HG03196 (cell line): Measurements from ENCODE around the gene PCDHGA4.
"Not testable (repeated sequence)": the region's sequence is repeated elsewhere in the genome, so short reads cannot be mapped to it uniquely, and the experiment has no call there.

ENCODE experiments used
- ATAC-seq: cut with Tn5 transposase; IDR thresholded peaks from one replicate; pipeline ENCODE4 v1.9.1; 2021; ENCODE audit not compliant: unreplicated experiment

The PCDHGA4 gene

DNA sequence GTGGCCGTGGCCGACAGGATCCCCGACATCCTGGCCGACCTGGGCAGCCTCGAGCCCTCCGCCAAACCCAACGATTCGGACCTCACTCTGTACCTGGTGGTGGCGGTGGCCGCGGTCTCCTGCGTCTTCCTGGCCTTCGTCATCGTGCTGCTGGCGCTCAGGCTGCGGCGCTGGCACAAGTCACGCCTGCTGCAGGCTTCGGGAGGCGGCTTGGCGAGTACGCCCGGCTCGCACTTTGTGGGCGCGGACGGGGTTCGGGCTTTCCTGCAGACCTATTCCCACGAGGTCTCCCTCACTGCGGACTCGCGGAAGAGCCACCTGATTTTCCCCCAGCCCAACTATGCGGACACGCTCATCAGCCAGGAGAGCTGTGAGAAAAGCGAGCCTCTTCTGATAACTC lies 8.8 kb upstream of the PCDHGA4 start:
- ATAC-seq: not testable (repeated sequence)

GRCh38 chr5:141349917-141350619 lies 4.8 kb upstream of the PCDHGA4 start, which contains the start of gene PCDHGB1:
PCDHGB1 (plus strand) TSS chr5:141350099; CDS start chr5:141350261, 162 bp downstream.
- no peak for ATAC-seq

GRCh38 chr5:141351591-141351990 lies 3.2 kb upstream of the PCDHGA4 start:
- no peak for ATAC-seq

DNA sequence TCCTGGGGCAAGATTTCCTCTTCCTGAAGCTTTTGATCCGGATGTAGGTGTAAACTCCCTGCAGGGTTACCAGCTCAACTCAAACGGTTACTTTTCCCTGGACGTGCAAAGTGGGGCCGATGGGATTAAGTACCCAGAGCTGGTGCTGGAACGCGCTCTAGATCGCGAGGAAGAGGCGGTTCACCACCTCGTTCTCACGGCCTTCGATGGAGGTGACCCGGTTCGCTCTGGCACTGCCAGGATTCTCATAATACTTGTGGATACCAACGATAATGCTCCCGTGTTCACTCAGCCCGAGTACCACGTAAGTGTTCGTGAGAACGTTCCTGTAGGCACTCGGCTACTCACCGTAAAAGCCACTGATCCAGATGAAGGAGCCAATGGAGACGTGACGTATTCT lies 820 bp downstream of the PCDHGA4 start:
- ATAC-seq: no peak

- no peak for ATAC-seq
These were observed 1.3 kb downstream of the PCDHGA4 start for GRCh38 chr5:141356133-141356532.

DNA sequence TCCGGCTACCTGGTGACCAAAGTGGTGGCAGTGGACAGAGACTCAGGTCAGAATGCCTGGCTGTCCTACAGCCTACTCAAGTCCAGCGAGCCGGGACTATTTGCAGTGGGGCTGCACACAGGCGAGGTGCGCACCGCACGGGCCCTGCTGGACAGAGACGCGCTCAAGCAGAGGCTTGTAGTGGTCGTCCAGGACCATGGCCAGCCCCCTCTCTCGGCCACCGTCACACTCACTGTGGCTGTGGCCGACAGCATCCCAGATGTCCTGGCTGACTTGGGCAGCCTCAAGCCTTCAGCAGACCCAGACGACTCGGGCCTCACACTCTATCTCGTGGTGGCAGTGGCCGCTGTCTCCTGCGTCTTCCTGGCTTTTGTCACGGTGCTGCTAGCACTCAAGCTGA lies 2.1 kb downstream of the PCDHGA4 start:
- no peak for ATAC-seq

- peak; percentile 63 for ATAC-seq
These were observed 5.1 kb downstream of the PCDHGA4 start, which contains the start of gene PCDHGB2 for GRCh38 chr5:141359790-141360426. PCDHGB2 (plus strand) TSS chr5:141359994; CDS start chr5:141360136, 142 bp downstream.

DNA sequence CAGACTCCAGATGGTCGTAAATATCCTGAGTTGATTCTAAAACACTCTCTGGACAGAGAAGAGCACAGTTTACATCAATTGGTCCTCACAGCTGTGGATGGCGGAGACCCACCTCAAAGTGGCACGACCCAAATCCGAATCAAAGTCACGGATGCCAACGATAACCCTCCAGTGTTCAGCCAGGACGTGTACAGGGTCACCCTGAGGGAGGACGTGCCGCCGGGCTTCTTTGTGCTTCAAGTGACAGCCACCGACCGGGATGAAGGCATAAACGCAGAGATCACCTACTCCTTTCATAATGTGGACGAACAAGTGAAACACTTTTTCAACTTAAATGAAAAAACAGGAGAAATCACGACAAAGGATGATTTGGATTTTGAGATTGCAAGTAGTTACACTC lies 5.9 kb downstream of the PCDHGA4 start:
- no peak for ATAC-seq

DNA sequence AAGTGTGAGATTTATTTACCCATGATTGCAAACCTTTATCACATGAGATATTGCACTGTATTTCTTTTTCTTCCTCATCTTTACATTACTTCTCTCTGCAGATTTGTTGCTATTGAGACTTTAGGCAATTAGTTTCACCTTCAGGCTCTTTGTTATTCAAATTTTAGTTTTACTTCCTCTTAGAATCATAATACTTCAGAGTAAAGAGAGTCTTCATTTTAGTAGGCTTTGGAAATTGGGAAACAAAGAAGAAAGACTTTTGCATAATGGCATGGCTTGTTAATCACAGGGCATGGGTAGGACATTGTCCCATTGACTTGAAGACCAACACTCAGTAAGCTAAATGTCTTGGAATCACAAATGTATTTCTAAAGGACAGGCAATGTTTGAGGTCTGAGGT lies 7.9 kb downstream of the PCDHGA4 start:
- ATAC-seq: no peak

DNA sequence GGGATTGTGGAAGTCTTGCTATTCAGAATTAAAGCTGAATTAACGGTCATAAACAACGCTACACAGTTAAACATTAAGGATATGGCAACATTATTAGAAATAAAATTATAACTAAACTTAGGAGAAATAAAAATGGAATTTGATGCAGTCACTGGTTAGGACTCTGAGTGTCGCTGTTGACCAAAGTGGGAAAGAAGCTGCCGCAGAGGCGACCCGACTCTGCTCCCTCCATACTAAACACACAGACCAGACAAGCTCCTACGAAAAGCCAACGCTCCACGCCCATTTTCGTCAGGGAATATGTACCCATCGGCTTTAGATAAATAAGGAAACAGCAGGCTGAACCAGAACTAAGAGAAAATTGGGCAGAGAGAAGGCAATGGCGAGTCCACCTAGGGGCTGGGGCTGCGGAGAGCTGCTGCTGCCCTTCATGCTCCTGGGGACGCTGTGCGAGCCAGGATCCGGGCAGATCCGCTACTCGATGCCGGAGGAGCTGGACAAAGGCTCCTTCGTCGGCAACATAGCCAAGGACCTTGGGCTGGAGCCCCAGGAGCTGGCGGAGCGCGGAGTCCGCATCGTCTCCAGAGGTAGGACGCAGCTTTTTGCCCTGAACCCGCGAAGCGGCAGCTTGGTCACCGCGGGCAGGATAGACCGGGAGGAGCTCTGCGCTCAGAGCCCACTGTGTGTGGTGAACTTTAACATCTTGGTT lies 9.3 kb downstream of the PCDHGA4 start, which contains the start of gene PCDHGA5:
PCDHGA5 (plus strand) TSS at position 211 of the 709 bp plus-strand sequence; CDS start at position 380, 169 bp downstream.
- no peak for ATAC-seq

DNA sequence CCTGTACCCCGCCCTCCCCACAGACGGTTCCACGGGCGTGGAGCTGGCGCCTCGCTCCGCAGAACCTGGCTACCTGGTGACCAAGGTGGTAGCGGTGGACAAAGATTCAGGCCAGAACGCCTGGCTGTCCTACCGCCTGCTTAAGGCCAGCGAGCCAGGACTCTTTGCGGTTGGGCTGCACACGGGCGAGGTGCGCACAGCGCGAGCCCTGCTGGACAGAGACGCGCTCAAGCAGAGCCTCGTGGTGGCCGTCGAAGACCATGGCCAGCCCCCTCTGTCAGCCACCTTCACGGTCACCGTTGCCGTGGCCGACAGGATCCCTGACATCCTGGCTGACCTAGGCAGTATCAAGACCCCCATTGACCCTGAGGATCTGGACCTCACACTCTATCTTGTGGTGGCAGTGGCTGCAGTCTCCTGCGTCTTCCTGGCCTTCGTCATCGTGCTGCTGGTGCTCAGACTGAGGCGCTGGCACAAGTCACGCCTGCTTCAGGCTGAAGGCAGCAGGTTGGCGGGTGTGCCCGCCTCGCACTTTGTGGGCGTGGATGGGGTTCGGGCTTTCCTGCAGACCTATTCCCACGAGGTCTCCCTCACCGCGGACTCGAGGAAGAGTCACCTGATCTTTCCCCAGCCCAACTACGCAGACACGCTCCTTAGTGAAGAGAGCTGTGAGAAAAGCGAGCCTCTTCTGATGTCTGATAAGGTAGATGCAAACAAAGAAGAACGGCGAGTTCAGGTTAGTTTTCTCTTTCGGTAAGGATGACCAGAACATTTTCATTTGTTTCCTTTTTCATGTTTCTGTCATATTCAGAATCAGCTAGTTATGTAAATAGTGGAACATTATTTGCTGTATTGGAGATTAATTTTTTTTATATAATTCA lies 11.4 kb downstream of the PCDHGA4 start:
- ATAC-seq: no peak

- ATAC-seq: peak; percentile 69
These were observed 15.4 kb downstream of the PCDHGA4 start, which contains the start of gene PCDHGB3 for GRCh38 chr5:141369994-141370848. PCDHGB3 (plus strand) TSS chr5:141370242; CDS start chr5:141370395, 153 bp downstream.

DNA sequence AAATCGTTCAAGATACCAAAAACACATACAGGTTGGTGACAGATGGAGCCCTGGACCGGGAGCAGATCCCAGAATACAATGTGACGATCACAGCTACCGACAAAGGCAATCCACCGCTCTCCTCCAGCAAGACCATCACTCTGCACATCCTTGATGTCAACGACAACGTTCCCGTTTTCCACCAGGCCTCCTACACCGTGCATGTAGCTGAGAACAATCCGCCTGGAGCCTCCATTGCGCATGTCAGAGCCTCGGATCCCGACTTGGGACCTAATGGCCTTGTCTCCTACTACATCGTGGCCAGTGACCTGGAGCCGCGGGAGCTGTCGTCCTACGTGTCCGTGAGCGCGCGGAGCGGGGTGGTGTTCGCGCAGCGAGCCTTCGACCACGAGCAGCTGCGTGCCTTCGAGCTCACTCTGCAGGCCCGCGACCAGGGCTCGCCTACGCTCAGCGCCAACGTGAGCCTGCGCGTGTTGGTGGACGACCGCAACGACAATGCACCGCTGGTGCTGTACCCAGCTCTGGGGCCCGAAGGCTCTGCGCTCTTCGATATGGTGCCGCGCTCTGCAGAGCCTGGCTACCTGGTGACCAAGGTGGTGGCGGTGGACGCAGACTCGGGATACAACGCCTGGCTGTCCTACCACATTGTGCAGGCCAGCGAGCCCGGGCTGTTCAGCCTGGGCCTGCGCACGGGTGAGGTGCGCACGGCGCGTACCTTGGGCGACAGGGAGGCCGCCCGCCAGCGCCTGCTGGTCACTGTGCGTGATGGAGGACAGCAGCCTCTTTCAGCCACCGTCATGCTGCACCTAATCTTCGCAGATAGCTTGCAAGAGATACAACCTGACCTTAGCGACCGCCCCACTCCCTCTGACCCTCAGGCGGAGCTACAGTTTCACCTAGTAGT lies 17.0 kb downstream of the PCDHGA4 start:
- ATAC-seq: no peak

- ATAC-seq: no peak
These were observed 19.0 kb downstream of the PCDHGA4 start, which contains the start of gene PCDHGA6 for GRCh38 chr5:141373673-141374317. PCDHGA6 (plus strand) TSS chr5:141373891; CDS start chr5:141374084, 193 bp downstream.

GRCh38 chr5:141374627-141375026 lies 19.8 kb downstream of the PCDHGA4 start:
- no peak for ATAC-seq

GRCh38 chr5:141375444-141376155 lies 20.8 kb downstream of the PCDHGA4 start:
- not testable (repeated sequence) for ATAC-seq
